ENCODE measurements around the gene MRPL45.

- TF ChIP-seq POLR2AphosphoS5 (IDR thresholded peaks at IDR 0.05) (no peak), POLR2A (IDR thresholded peaks at IDR 0.05) (no peak)
- TF ChIP-seq, protein P1, sequence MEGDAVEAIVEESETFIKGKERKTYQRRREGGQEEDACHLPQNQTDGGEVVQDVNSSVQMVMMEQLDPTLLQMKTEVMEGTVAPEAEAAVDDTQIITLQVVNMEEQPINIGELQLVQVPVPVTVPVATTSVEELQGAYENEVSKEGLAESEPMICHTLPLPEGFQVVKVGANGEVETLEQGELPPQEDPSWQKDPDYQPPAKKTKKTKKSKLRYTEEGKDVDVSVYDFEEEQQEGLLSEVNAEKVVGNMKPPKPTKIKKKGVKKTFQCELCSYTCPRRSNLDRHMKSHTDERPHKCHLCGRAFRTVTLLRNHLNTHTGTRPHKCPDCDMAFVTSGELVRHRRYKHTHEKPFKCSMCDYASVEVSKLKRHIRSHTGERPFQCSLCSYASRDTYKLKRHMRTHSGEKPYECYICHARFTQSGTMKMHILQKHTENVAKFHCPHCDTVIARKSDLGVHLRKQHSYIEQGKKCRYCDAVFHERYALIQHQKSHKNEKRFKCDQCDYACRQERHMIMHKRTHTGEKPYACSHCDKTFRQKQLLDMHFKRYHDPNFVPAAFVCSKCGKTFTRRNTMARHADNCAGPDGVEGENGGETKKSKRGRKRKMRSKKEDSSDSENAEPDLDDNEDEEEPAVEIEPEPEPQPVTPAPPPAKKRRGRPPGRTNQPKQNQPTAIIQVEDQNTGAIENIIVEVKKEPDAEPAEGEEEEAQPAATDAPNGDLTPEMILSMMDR (IDR thresholded peaks at IDR 0.05), result no peak
These were observed 23.5 kb downstream of the MRPL45 start for GRCh38 chr17:38320482-38320881.
